Renal cortical epithelial cell (primary cell): ENCODE results near the gene AHNAK. TPM values are rescaled to one million over a fixed set of nuclear protein-coding genes. Genes with fewer than 3 reads are reported as not detected.
"Not testable (repeated sequence)": the region's sequence is repeated elsewhere in the genome, so short reads cannot be mapped to it uniquely, and the experiment has no call there.

Source experiments
- DNase-seq: peaks from one replicate; pipeline ENCODE4 v3.0.0-alpha.2; 2011; ENCODE audit warnings: low read depth
- total RNA-seq: library from RNA; depleted of rRNA; stranded (reverse); fragments of >200 nt; gene quantifications from 2 replicates; pipeline ENCODE4 v1.2.3, GENCODE V29; 2014

The AHNAK gene
- total RNA-seq, 1 donor from 2014 or later = 1,601 TPM

DNA sequence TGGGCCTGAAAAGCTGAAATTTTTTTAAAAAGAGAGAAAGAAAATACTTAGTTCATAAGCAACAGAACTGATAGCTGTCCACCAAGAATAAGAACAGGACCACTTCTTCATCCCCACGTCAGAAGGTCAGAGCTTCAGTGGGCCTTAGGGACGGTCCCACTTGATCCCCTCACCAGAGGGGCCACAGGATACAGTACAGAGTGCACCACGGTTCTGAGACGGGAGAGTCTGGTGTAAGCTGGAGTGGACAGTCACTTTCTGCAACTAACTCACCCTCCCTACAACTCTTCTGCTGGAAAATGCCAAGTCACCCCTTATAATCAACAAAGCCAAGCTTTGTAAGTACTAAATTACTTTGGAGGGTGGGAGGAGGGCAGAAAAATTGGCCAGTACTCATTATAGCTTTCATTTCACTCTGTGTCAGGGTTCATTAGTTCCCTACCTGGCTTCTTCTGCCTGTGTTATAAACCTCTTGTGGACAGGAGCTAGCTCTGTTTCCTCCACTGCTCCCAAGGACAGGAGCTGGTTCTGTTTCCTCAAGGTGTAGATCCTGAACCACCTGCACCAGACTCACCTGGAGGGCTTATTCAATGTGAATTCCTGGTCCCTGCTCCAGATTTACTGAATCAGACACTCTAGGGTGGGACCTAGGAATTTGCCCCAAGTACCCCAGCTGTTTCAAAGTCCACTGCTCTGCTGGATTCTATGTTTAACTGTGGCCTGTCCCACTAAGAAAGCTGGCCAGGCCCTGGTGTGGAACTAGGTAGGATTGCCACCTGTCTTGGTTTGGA lies 88.2 kb downstream of the AHNAK start:
- peak; percentile 72 for DNase-seq

DNA sequence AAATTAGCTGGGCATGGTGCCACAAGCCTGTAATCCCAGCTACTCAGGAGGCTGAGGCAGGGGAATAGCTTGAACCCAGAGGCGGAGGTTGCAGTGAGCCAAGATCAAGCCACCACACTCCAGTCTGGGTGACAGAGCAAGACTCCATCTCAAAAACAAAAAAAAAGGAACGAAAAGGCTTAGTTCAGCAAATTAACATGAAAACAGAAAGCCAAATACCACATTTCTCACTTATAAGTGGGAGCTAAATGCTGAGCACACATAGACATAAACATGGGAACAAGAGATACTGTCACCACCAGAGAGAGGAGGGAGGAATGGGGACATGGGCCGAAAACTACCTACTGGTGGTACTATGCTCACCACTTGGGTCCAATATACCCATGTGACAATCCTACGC lies 89.1 kb downstream of the AHNAK start:
- DNase-seq = no peak

DNA sequence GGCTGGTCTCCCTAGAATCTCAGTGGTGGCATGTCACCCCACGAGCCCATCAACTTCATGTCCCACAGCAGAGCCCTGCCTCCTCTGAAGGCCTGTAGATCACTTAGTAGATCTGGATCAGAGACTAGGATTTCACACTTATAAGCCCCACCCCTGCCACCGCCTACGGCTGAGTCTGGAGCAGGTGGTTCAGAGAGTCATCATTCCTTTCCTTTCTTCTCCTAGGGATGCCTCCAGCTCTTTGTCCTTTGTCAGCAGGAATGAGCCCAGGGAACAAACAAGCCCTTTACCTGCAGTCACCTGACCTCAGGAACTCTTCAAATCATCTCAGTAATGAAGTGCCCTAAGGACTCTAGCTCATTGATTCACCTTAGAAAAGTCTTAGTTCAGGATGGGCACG lies 90.0 kb downstream of the AHNAK start:
- no peak for DNase-seq

DNA sequence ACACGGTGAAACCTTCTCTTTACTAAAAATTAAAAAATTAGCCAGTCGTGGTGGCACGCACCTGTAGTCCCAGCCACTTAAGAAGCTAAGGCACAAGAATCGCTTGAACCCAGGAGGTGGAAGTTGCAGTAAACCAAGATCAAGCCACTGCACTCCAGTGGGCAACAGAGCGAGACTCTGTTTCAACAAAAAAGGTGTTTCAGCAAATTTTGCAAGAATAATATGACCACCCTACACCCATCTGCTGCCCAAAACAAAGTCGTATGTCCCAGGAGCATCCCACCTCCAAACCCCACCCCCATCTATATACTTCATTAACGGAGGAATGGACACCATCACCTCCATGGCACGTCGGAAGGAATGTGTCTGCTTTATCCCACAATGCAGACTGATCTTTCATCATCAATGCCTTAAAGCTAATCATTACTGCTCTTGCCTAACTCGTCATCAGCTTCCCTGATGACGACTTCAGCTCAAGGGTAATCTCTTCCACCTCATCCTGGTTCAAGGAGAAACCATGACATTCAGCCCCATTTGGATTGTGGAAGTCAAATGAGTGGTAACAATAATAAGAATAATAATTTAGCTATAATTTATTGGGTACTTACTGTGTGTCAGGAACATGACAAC lies 93.7 kb downstream of the AHNAK start:
- no peak for DNase-seq

DNA sequence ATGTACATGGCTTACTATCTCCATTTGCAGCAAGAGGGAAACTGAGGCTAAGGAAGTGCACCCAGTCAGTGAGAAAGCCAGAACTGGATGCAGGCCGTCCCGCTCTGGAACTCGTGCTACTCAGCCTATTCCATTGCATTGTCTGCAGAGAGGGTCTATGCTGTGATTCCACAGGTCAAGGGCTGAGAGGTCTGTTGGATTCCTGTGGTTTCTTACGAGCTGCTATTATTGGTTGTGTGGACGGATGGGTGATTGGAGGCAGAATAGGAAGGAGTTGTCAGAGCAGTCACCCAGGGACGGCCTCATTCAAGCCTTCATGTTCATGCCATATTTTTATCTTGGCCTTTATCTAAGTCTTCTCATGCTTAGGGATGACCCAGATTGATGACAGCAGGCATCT lies 94.3 kb downstream of the AHNAK start:
- no peak for DNase-seq

DNA sequence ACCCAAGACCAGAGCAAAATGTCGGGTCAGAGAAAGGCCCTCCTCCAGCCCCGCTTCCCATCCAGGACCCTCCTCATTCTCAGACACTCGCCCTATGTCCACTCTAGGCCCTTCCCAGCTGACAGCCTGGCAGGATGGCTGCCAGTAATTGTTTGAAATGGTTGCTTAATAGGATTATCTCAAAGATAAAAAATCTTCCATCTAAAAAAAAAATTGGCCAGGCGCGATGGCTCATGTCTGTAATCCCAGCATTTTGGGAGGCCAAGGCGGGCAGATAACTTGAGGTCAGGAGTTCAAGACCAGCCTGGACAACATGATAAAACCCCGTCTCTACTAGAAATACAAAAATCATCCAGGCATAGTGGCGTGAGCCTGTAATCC lies 95.4 kb downstream of the AHNAK start:
- no peak for DNase-seq

DNA sequence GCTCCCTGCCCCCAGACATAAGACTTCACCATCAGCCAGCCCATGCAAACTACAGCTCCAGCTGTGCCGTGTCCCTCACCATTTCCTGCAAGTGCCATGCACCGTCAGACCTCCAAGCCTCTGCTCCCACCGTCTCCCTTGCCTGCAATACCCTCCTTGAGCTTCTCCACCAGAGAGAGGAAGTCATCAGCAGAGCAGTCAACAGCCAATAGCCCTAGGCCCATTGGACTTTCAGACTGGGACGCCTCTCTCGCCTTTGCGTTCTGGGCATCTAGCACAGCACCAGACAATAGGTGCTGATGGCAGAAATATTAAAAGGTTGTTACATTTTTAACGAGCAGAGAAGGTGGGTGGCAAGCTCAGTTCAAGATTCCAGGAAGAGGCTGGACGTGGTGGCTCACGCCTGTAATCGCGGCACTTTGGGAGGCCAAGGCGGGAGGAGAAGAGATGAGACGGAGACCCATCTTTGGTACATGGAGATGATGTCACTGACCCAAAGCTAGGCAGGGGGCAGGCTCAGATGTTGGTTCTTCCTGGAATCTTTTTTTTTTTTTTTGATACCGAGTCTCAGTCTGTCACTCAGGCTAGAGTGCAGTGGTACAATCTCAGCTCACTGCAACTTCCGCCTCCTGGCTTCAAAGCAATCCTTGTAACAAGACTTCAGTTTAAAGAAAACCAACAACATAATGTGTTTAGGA lies 95.9 kb downstream of the AHNAK start:
- no peak for DNase-seq

- DNase-seq = not testable (repeated sequence)
Observed at GRCh38 chr11:62449912-62450311, 96.7 kb downstream of the AHNAK start.

DNA sequence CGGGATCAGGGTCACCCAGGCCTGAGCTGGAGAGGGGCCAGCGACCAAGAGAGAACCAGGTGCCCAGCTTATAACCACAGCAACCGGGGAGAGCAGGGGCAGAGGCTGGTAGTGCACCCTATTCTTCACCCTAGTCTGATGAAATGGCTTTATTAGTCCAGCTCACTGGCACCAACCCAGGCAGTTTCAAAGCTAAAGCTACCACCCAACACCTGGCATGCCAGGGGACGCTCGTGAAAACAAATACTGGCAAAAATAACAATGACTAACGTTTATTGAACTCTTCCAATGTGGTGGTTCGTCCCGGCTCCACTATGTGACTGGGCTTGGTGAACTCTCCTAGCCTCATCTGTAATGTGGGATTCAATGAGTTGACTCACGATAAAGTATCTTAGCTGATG lies 97.2 kb downstream of the AHNAK start:
- DNase-seq = peak; percentile 80

- DNase-seq = no peak
Observed at GRCh38 chr11:62446091-62446490, 100.5 kb downstream of the AHNAK start.

DNA sequence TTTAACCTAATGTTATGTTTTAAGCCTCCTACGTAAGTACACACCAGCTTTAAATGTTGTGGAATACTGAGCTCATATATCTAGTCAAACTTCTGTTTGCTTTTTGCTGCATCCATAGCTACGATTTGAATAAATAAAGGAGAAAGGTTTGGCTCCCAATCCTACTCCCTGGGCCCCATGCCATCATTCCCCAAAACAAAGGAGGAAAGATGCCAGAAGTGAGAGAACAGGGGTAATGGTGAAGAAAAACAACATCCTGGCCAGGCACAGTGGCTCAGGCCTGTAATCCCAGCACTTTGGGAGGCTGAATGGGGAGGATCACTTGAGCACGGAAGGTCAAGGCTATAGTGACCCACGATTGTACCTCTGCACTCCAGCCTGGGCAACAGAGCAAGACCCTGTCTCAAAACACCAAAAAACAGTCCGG lies 101.3 kb downstream of the AHNAK start:
- DNase-seq = no peak

DNA sequence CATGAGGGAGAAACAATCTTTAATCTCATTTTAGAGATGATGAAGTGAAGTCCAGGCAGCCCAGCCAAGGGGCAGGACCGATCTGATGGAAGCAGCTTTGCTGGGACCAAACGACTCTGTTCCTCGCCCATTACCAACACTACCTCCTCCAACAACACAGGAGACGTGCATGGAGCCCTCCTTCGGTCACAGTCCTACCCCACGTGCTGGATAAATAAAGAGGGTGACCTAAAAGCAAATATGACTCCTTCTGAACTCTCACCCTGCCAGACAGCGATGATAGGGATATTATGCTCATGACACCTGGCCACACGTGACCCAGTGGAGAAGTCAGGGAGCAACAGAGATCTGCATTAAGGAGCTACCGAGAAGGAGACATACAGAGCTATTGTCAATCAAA lies 101.8 kb downstream of the AHNAK start:
- no peak for DNase-seq

DNA sequence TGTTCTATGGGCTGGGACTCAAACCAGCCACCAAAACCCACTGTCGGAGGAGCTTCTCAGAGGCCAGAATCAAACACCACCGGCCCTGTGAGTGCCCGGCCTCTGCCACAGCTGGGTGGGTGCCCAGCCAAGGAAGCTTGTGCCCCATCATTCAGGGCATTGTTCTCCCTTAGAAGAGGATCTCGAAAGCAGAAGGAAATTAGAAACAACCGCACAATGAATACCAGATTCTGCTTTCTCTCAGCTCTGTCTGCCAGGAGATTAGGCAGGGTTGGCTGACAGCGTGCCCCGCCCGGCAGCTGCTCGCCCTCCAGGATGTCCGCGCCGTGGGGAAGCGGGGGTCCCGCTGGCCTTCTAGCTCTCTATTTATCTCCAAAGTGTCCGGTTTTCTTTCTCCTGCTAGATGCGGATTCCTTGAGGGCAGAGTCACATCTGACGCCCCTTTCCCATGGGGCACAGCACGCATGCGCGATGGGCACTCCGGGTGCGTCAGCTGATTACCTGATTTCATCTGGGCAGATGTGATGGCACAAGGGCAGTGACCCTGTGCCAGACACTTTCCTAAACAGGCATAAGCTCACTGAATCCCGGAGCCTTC lies 102.3 kb downstream of the AHNAK start:
- DNase-seq = peak; percentile 49

DNA sequence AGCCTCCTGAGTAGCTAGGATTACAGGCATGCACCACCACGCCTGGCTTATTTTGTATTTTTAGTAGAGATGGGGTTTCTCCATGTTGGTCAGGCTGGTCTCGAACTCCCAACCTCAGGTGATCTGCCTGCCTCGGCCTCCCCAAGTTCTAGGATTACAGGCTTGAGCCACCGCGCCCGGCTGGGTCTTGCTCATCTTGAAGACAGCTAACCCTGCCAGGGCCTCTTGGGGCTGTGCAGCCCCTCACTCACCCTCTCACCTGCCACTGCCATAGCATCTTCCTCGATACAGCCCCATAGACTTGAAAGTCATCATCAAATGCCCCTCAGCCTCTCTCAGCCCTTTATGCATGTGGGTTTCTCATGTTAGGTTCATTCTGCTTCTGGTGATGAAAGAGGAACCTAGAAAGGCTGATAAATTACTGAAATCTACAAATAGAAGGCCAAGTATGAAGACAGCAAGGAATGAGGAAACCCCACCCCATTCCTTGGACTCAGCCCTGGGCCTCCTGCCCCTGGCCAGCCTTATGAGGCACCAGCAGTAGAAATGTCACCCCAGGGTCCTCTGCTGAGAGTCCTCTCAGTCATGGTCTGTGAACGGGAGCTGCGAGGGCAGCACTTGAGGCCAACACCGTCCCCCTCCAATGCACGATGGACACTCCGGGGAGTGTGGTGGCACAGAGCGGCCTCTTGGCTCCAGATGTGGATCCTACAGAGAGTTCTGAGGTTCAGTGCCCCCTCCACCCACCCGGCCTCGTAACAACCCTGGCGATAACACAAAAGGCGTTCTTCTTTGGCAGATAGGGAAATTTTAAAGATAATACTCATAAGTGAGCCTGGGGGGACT lies 103.0 kb downstream of the AHNAK start:
- DNase-seq = no peak

GRCh38 chr11:62439785-62440602 lies 106.6 kb downstream of the AHNAK start:
- no peak for DNase-seq

GRCh38 chr11:62438641-62439040 lies 108.0 kb downstream of the AHNAK start:
- DNase-seq = no peak

GRCh38 chr11:62437616-62438015 lies 109.0 kb downstream of the AHNAK start:
- DNase-seq = no peak

GRCh38 chr11:62435846-62436660 lies 110.6 kb downstream of the AHNAK start:
- DNase-seq = no peak

- DNase-seq = no peak
Observed at GRCh38 chr11:62433904-62434276, 112.7 kb downstream of the AHNAK start.
